ENCODE results near the gene MZF1.

MZF1 gene

GRCh38 chr19:58538257-58539168 lies 34.6 kb downstream of the MZF1 start:
- Histone ChIP-seq H3K36me3 (ENCODE audit: control insufficient read depth, insufficient read depth, low read length) (no peaks in the 10 kb centered on the region), H3K27me3 (ENCODE audit: control insufficient read depth, insufficient read depth, low read length) (peaks cover 28% of the 10 kb centered on the region), H3K9ac (ENCODE audit: low read length) (peak overlapping the region; percentile 41), H3K4me1 (ENCODE audit: control insufficient read depth, insufficient read depth, low read length) (peaks cover 11% of the 10 kb centered on the region), H3K4me3 (ENCODE audit: low read length) (no peak overlapping the region), H3K9me3 (ENCODE audit: control insufficient read depth, low read length) (no peaks in the 10 kb centered on the region)

GRCh38 chr19:58536852-58537798 lies 36.0 kb downstream of the MZF1 start:
- Histone ChIP-seq H3K9ac (ENCODE audit: low read length) (no peak overlapping the region), H3K27me3 (ENCODE audit: control insufficient read depth, insufficient read depth, low read length) (peaks cover 28% of the 10 kb centered on the region), H3K9me3 (ENCODE audit: control insufficient read depth, low read length) (no peaks in the 10 kb centered on the region), H3K36me3 (ENCODE audit: control insufficient read depth, insufficient read depth, low read length) (no peaks in the 10 kb centered on the region), H3K4me1 (ENCODE audit: control insufficient read depth, insufficient read depth, low read length) (peaks cover 11% of the 10 kb centered on the region), H3K4me3 (ENCODE audit: low read length) (no peak overlapping the region)

GRCh38 chr19:58535857-58536256 lies 37.3 kb downstream of the MZF1 start:
- Histone ChIP-seq H3K9me3 (ENCODE audit: control insufficient read depth, low read length) (no peaks in the 10 kb centered on the region), H3K4me1 (ENCODE audit: control insufficient read depth, insufficient read depth, low read length) (peaks cover 11% of the 10 kb centered on the region), H3K4me3 (ENCODE audit: low read length) (no peak overlapping the region), H3K27me3 (ENCODE audit: control insufficient read depth, insufficient read depth, low read length) (peaks cover 38% of the 10 kb centered on the region), H3K36me3 (ENCODE audit: control insufficient read depth, insufficient read depth, low read length) (no peaks in the 10 kb centered on the region), H3K9ac (ENCODE audit: low read length) (no peak overlapping the region)

- Histone ChIP-seq H3K36me3 (ENCODE audit: control insufficient read depth, insufficient read depth, low read length) (no peaks in the 10 kb centered on the region), H3K27me3 (ENCODE audit: control insufficient read depth, insufficient read depth, low read length) (peaks cover 10% of the 10 kb centered on the region), H3K9ac (ENCODE audit: low read length) (no peak overlapping the region), H3K9me3 (ENCODE audit: control insufficient read depth, low read length) (no peaks in the 10 kb centered on the region), H3K4me3 (ENCODE audit: low read length) (no peak overlapping the region), H3K4me1 (ENCODE audit: control insufficient read depth, insufficient read depth, low read length) (no peaks in the 10 kb centered on the region)
Observed at GRCh38 chr19:58531034-58531840, 41.9 kb downstream of the MZF1 start.

GRCh38 chr19:58529405-58529804 lies 43.7 kb downstream of the MZF1 start:
- no peak overlapping the region for H3K4me3 ChIP-seq (ENCODE audit: low read length)
- H3K9ac ChIP-seq (ENCODE audit: low read length) = no peak overlapping the region
- H3K9me3 ChIP-seq (ENCODE audit: control insufficient read depth, low read length) = no peaks in the 10 kb centered on the region
- no peaks in the 10 kb centered on the region for H3K36me3 ChIP-seq (ENCODE audit: control insufficient read depth, insufficient read depth, low read length)
- peaks cover 10% of the 10 kb centered on the region for H3K27me3 ChIP-seq (ENCODE audit: control insufficient read depth, insufficient read depth, low read length)
- no peaks in the 10 kb centered on the region for H3K4me1 ChIP-seq (ENCODE audit: control insufficient read depth, insufficient read depth, low read length)

- Histone ChIP-seq H3K27me3 (ENCODE audit: control insufficient read depth, insufficient read depth, low read length) (no peaks in the 10 kb centered on the region), H3K36me3 (ENCODE audit: control insufficient read depth, insufficient read depth, low read length) (no peaks in the 10 kb centered on the region), H3K4me3 (ENCODE audit: low read length) (no peak overlapping the region), H3K9me3 (ENCODE audit: control insufficient read depth, low read length) (no peaks in the 10 kb centered on the region), H3K9ac (ENCODE audit: low read length) (no peak overlapping the region), H3K4me1 (ENCODE audit: control insufficient read depth, insufficient read depth, low read length) (peaks cover 16% of the 10 kb centered on the region)
Observed at GRCh38 chr19:58522709-58523108, 50.4 kb downstream of the MZF1 start.

- H3K9ac ChIP-seq (ENCODE audit: low read length) = peak overlapping the region; percentile 11
Observed at GRCh38 chr19:58521651-58522050, 51.5 kb downstream of the MZF1 start.

GRCh38 chr19:58520257-58520599 lies 52.9 kb downstream of the MZF1 start:
- peaks cover 16% of the 10 kb centered on the region for H3K4me1 ChIP-seq (ENCODE audit: control insufficient read depth, insufficient read depth, low read length)
- H3K9ac ChIP-seq (ENCODE audit: low read length) = peak overlapping the region; percentile 83
- no peaks in the 10 kb centered on the region for H3K9me3 ChIP-seq (ENCODE audit: control insufficient read depth, low read length)
- H3K36me3 ChIP-seq (ENCODE audit: control insufficient read depth, insufficient read depth, low read length) = no peaks in the 10 kb centered on the region
- H3K4me3 ChIP-seq (ENCODE audit: low read length) = peak overlapping the region; percentile 87
- H3K27me3 ChIP-seq (ENCODE audit: control insufficient read depth, insufficient read depth, low read length) = no peaks in the 10 kb centered on the region

More at GRCh38 chr19:58521651-58522050, 51.5 kb downstream of the MZF1 start:
- peaks cover 16% of the 10 kb centered on the region for H3K4me1 ChIP-seq (ENCODE audit: control insufficient read depth, insufficient read depth, low read length)
- no peaks in the 10 kb centered on the region for H3K9me3 ChIP-seq (ENCODE audit: control insufficient read depth, low read length)
- H3K36me3 ChIP-seq (ENCODE audit: control insufficient read depth, insufficient read depth, low read length) = no peaks in the 10 kb centered on the region
- no peaks in the 10 kb centered on the region for H3K27me3 ChIP-seq (ENCODE audit: control insufficient read depth, insufficient read depth, low read length)
- no peak overlapping the region for H3K4me3 ChIP-seq (ENCODE audit: low read length)

- H3K4me1 ChIP-seq (ENCODE audit: control insufficient read depth, insufficient read depth, low read length) = peaks cover 19% of the 10 kb centered on the region
Observed at GRCh38 chr19:58519355-58520256, 53.5 kb downstream of the MZF1 start, which contains the start of gene ZBTB45. Gene ZBTB45 (minus strand): TSS chr19:58519810. CDS start chr19:58517673, 2,137 bp downstream.

GRCh38 chr19:58519087-58519354 lies 54.1 kb downstream of the MZF1 start:
- H3K9ac ChIP-seq (ENCODE audit: low read length) = peak overlapping the region; percentile 83
- no peaks in the 10 kb centered on the region for H3K9me3 ChIP-seq (ENCODE audit: control insufficient read depth, low read length)
- H3K4me1 ChIP-seq (ENCODE audit: control insufficient read depth, insufficient read depth, low read length) = peaks cover 22% of the 10 kb centered on the region
- H3K4me3 ChIP-seq (ENCODE audit: low read length) = peak overlapping the region; percentile 87
- no peaks in the 10 kb centered on the region for H3K36me3 ChIP-seq (ENCODE audit: control insufficient read depth, insufficient read depth, low read length)
- H3K27me3 ChIP-seq (ENCODE audit: control insufficient read depth, insufficient read depth, low read length) = no peaks in the 10 kb centered on the region

More at GRCh38 chr19:58519355-58520256, 53.5 kb downstream of the MZF1 start, which contains the start of gene ZBTB45:
- Histone ChIP-seq H3K9ac (ENCODE audit: low read length) (peak within 1 kb of the TSS; percentile 83), H3K36me3 (ENCODE audit: control insufficient read depth, insufficient read depth, low read length) (no peaks in the 10 kb centered on the region), H3K9me3 (ENCODE audit: control insufficient read depth, low read length) (no peaks in the 10 kb centered on the region), H3K27me3 (ENCODE audit: control insufficient read depth, insufficient read depth, low read length) (no peaks in the 10 kb centered on the region), H3K4me3 (ENCODE audit: low read length) (peak within 1 kb of the TSS; percentile 87)
